HG03558 (cell line): ENCODE data around the gene C19orf38.
"Not testable (repeated sequence)": the region's sequence is repeated elsewhere in the genome, so short reads cannot be mapped to it uniquely, and the experiment has no call there.

ENCODE experiments used
- ATAC-seq: cut with Tn5 transposase; IDR thresholded peaks from one replicate; pipeline ENCODE4 v1.9.1; 2021; ENCODE audit warnings: moderate number of reproducible peaks; ENCODE audit not compliant: unreplicated experiment; ENCODE audit errors: extremely low read depth

The C19orf38 gene

DNA sequence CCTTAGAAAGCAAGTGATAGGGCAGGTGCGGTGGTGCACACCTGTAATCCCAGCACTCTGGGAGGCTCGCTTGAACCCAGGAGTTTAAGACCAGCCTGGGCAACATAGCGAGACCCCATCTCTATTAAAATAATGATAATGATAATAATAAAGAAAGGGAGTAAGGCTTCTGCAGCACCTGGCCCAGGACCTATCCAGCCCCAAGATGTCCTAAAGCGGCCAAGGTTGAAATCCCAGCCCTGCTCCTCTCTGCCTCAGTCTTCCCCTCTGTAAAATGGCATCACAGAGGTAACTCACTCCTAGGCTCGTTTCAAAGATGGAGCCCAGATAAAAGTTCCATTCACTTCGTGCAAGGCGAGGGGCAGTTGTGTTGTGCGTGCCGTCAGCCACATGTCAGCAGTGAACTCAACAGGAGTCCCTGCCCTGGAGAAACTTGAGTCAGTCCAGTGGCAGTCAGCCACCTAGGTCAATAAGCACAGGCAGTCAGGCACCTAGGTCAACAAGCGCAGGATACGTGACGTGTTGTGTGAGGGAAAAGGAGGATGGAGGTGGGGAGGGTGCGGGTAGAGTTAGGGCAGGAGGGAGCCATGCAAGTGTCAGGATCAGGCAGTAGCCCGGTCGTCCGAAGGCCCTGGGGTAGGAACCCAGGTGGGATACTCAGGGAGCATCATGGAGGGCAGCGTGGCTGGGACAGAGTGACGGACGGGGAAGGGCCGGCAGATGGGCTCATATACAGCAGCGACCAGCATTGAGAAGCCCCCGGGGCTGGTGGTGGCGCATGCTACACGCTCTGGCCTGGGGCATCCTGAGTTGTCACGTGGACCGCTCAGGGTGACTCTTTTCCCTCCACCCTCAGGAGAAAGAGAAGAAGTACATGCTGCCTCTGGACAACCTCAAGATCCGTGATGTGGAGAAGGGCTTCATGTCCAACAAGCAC, 28.8 kb upstream of the C19orf38 start:
- ATAC-seq = no peak

DNA sequence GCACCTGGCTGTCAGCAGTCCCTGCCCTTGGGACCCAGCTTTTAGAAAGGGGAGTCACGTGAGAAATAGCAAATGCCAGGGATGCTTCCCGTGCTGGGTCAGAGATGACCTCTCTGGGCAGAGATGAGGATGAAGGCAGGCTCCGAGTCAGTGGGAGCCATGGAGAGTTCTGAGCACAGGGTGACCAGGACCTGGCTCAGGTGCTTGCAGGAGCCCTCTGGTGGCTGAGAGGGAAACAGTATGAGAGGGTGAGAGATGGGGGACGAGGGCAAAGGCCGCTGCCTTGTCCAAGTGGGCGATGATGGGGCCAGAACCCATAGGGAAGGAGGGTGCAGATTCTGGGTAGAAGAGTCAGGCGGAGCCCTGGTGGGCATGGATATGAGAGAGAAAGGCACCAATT, 28.0 kb upstream of the C19orf38 start:
- no peak for ATAC-seq

DNA sequence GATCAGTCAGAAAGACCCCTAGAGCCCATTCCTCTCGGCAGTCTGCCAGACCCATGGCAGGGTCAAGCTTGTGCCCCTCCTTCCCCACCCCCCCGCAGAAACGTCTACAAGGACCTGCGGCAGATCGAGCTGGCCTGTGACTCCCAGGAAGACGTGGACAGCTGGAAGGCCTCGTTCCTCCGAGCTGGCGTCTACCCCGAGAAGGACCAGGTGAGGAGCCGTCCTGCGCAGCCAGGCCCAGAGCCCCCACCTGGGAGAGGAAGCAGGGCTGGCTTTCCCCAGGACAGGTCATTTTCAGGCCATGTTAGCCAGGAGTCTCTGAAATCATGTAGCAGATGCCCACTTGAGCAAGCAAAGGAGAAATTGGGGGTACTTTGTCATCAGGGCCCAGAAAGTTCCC, 24.5 kb upstream of the C19orf38 start:
- ATAC-seq = no peak

DNA sequence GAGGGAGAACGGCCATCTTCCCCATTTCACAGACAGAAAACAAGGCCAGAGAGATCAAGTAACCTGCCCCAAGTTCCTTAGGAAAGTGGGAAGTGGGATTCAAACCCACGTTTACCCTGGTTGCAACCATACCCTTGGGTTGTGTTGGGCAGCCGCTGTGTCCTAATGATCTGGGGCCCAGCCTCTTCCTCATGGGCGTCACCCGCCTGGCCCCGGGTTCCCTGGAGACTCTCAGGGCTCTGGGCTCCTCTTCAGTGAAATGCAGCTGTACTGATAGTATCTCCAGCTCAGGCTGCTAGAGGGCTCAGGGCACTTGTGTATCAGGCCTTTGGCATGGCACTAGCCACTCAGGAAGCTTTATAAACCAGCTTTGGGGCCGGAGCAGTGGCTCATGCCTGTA, 22.0 kb upstream of the C19orf38 start:
- ATAC-seq = no peak

DNA sequence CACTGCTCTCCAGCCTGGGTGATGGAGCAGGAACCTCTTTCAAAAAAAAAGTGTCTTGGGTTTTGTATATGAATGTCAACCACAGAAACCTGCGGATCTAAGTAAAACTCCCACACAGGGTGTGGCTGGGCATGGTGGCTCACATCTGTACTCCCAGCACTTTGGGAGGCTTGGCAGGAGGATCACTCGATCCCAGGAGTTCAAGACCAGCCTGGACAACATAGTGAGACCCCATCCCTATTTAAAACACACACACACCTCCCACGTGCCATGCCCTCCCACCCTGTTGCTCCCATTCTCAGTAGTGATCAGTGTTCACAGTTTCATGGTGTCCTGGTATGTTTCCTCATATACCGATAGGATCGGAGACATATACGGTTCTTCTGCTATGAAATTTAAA, 21.4 kb upstream of the C19orf38 start:
- no peak for ATAC-seq

DNA sequence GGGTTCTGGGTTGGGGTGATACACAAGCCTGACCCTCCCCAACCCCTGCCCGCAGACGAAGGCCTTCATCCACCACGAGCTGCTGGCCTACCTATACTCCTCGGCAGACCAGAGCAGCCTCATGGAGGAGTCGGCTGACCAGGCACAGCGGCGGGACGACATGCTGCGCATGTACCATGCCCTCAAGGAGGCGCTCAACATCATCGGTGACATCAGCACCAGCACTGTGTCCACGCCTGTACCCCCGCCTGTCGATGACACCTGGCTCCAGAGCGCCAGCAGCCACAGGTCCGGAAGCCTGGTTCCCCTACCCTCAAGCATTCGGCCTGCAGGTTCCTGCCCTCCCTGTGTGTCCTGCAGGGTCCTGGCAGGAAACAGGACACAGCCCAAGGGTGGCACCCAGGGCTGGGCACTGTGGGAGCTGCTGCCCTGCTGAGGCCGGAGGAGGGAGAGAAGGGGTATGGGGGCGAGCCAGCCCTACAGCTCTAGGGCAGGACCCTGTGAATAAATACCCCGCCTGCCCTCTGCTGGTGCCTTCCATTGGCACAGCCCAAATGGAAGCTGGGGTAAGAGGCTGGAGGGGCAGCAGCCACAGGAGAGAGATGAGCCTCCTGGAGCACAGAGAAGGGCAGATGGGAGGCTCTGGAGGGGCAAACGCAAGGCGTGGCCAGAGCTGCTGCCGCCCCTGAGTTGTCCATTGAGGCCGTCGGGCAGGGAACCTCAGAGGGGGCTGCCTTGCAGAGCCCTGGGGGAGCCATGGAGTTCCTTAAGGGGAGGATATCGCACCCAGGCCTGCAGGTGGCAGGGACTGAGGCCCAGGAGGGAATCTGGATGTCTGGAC, 19.0 kb upstream of the C19orf38 start:
- no peak for ATAC-seq

DNA sequence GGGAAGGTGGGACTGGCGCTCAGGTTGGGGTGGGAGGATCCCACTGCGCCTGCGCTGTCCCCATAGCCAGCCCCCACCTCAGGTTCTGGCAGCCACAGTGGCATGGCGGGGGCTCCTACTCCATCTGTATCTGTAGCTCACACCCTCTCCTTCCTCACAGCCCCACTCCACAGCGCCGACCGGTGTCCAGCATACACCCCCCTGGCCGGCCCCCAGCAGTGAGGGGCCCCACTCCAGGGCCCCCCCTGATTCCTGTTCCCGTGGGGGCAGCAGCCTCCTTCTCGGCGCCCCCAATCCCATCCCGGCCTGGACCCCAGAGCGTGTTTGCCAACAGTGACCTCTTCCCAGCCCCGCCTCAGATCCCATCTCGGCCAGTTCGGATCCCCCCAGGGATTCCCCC, 18.2 kb upstream of the C19orf38 start:
- ATAC-seq = no peak

DNA sequence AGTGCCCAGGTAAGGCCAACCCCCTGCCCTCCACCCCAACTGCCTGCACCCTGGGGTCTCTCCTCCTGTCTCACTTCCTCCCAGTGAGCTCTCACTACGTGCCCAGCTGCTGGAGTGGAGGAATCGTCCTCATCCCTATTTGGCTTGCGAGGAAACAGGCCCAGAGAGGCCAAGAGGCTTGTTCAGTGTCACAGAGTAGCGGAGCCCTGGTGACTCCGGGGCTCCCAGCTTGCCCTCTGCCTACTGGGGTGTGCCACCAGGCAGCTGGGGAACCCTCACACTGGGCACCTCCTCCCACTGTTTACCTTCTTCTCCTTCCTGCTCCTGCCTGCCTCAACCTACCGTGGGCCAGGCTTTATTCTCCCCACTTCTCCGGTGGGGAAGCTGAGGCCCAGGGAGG, 17.8 kb upstream of the C19orf38 start:
- no peak for ATAC-seq

DNA sequence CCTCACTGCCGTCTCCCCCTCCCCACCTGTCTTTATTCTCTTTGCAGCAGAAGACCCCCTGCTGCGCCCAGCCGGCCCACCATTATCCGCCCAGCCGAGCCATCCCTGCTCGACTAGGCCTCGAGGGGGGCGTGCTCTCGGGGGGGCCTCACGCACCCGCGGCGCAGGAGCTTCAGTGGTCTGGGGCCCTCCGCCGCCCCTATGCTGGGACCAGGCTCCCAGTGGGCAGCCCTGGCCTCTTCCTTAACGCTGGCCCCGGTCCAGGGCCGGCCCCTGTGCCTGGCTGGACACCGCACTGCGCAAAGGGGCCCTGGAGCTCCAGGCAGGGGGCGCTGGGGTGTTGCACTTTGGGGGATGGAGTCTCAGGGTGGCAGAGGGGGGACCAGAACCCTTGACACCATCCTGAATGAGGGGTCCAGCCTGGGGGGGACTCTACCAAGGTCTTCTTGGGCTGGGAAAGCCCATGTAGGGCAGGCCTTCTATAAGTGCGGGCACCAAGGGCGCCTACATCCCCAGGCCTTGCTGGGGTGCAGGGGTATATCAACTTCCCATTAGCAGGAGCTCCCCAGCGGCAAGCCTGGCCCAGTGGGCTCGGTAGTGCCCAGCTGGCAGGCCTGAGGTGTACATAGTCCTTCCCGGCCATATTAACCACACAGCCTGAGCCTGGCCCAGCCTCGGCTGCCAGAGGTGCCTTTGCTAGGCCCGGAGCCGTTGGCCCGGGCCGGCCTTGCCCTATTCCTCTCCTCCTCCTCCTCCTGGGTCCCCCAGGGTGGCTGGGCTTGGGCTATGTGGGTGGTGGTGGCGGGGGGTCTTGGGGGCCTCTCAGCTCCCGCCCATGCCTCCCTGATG, 17.1 kb upstream of the C19orf38 start:
- no peak for ATAC-seq

DNA sequence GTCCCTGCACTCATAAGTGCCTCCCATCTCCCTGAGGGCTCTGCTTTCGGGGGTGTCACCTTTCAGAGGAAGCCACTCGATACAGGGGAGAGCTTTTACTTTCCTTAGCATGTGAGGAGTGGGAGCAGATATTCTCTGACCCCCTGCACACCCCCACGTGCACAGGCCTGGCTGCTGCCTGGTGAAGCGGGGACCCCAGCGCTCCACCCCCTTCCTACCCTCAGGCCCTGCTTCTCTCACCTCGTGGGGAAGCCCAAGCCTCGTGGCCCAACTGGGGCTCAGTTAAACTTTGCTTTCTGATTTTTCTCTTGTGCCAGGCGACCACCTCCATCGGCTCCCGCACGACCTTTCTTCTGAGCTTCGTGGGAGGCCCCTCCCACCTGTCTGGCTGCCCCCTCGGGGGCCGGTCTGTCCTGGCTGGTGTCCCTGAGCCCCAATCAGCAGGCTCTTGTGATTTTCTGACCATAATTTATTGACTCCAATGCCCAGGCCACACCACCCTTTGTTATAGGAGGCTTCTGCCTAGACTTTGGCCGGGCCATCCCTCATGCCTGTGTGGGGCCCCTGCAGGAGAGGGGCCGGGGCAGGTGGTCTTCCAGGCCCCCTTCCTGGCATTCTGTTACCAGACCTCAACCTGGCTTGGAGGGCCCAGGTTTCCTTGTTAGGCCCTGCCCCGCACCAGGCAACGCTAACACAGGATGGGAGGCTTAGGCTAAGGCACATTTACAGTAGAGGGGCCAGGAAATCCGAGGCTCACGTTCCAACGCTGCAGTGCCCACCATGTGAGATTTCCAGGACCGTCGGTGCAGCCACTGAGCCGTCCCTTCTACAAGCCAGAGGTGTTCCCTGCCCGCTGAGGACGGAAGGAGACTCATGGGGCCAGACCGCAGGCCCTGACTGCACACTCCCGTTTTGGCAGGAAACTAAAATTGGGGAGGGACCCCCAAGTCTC, 16.0 kb upstream of the C19orf38 start:
- ATAC-seq = no peak

DNA sequence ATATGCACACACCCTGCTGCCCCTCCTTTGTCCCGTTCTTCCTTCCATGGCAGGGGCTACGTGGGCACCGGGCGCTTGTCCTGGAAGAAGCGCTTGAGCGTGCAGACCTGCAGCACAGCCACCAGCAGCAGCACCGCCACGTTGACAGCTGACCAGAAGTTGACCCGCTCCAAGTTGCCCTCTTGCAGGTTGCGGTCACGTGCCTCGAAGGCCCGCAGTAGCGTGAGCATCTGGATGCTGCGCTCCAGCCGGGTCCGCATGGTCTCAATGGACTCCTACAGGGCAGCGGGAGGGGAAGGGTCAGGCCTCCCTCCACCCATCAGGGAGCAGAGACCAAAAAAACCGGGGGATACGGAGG, 15.3 kb upstream of the C19orf38 start:
- ATAC-seq = no peak

DNA sequence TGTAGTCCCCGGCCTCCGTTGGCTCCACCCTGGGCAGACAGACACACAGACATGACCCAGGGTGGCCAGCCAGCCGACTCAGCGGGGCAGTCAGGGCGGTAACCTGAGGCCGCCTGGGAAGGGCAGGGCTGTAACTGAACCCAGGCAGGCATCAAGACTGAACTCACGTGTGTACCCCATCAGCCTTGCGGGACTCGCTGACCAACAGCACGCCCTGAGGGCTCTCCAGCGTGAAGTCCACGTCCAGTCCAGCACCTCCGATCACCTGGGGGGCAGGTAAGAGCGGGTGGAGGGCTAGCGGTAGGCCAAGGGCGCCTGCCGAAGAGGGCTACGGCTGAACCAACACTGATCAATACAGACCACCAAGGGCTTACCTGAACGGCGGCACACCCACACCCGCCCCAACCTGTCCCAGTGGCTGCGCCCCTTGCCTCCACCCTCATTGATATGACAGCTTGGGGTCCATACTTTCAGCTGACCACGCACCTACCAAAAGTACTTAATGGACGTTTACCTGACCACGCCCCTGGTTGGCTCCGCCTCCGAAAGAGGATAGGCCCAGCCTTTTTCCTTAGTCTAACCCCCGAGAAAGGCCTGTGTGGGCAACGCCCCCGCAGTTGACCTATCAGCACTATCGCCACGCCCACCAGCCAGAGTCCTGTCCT, 13.0 kb upstream of the C19orf38 start:
- ATAC-seq = no peak

DNA sequence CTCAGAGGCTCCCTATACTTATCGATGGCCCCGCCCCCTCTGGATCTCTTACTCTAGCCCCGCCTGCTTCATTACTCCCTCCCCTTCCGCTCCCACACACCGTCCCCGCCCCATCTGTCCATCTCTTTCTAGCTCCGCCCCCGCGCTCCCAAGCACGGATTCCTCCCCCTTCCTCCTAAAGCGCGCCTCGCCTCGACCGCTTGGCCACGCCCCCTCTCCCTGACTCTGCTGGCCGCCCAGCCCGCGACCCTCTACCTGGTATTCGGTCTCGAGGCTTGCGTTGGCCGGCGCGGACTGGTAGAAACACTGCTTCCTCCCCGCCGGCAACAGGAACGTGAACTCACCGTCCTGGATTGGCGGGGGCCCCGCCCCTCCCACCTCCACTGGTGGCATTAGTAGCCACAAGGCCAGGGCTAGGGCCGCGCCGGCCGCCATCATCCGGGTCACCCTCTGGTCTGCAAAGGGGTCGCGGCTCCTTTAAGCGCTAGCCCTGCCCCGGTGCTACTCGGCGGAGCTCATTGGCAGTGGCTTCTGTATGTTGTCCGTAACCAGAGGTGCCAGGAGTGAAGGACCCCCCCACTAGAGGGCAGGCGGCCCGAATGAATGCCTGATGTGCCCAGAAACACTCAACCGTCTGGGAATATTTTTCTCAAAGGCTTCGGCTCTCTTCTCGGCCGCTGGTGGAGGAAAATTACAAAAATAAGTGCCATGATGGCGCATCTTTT, 12.3 kb upstream of the C19orf38 start, which contains the start of gene TMED1:
Gene TMED1 (minus strand): TSS at position 459 of the 725 bp plus-strand sequence. CDS start 21 bp downstream, at position 438.
- ATAC-seq = no peak

DNA sequence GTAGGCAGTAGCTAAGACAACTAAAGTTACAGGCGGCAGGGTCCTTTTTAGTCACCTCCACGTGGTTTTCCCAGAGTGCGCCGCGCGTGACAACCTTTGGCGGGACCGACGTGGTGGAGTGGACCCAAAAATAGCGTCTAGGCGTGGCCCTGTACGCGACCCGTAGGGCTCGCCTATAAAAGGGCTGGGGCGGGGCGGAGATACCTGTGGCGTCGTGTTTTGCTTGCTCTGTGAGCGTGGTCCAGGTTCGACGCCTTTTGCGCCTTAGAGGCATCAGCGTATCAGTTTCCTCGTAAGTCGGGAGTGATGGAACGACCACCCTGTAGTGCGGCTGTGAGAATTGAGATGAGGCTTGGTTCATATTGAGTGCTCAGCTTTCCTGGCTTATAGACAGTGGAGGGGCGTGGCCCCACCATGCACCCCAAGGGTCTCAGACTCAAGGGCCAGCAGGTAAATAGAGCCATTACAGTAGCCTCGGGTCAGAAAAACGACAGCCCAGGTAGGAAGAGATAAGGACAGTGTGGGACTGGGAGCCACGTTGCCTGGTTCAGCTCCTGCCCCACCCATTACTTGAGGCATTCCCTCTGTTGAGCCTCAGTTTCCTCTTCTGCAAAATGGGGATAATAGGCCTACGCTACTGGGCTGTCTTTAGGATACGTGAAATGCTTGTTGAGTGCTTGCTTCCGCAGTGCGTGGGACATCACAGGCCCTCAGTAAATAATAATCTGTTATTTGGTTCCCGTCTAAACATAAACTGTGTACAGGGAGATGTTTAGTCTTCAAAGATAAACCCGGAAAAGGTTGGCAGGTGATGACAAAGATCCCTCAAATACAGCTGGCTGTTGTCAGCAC, 11.5 kb upstream of the C19orf38 start:
- no peak for ATAC-seq

DNA sequence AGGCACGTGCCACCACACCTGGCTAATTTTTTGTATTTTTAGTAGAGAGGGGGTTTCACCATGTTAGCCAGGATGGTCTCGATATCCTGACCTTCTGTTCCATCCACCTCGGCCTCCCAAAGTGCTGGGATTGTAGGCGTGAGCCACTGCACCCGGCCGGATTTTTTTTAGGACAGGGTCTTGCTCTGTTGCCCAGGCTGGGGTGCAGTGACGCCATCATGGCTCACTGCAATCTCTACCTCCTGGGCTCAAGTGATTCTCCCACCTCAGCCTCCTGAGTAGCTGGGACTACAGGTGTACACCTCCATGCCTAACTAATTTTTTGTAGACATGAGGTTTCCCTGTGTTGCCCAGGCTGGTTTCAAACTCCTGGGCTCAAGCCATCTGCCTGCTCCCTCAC, 10.6 kb upstream of the C19orf38 start:
- ATAC-seq = not testable (repeated sequence)

DNA sequence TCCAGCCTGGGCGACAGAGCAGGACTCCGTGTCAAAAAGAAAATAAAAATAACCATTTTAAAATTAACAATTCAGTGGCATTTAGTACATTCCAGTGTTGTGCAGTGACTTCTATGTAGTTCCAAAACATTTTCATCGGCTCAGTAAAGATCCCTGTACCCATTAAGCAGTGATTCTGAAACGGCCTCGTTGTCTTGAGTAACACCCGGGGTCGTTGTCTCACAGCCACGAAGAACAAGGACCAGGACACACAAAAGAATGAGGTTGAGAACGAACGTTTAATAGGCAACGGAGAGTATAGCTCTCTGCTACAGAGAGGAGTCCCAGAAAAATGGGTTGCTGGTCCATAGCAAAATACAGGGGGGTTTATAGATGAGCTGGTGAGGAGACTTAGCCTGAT, 9.8 kb upstream of the C19orf38 start:
- no peak for ATAC-seq
